Measurements from ENCODE around the gene ANTXRL. TPM values are rescaled to one million over a fixed set of nuclear protein-coding genes. Genes with fewer than 3 reads are reported as not detected.
"Not testable (repeated sequence)": the region's sequence is repeated elsewhere in the genome, so short reads cannot be mapped to it uniquely, and the experiment has no call there.

Gene ANTXRL
- total and polyA plus RNA-seq, 2 experiments from 2014 or later, result not detected

GRCh38 chr10:46268076-46268881 lies 18.5 kb upstream of the ANTXRL start:
- H3K9me3 Mint-ChIP-seq, result no peaks in the 10 kb centered on the region; the same call in 1 of the 3 replicates

GRCh38 chr10:46269554-46270053 lies 17.2 kb upstream of the ANTXRL start:
- not testable (repeated sequence) for H3K36me3 Mint-ChIP-seq (ENCODE audit: low read depth); H3F3A ChIP-seq (replicated peaks; ENCODE audit: low read depth); H3K4me1 Mint-ChIP-seq; H3K4me1 ChIP-seq (ENCODE audit: insufficient read depth); H3K4me2 ChIP-seq; H3K4me3 ChIP-seq; H3K27ac Mint-ChIP-seq; H3K9me2 ChIP-seq (ENCODE audit: insufficient read depth); H3K79me2 ChIP-seq (replicated peaks; ENCODE audit: insufficient read depth); H3K4me3 Mint-ChIP-seq; H3K27me3 ChIP-seq (ENCODE audit: insufficient read depth); DNase-seq (ENCODE audit: low spot score); H3K9me3 Mint-ChIP-seq; H4K20me1 ChIP-seq (replicated peaks; ENCODE audit: insufficient read depth); H3K36me3 ChIP-seq (ENCODE audit: insufficient read depth); ATAC-seq; H3K27me3 Mint-ChIP-seq (ENCODE audit: insufficient read depth, low read depth, poor library complexity); H2AFZ ChIP-seq; H3K27ac ChIP-seq (ENCODE audit: low read depth)

More at GRCh38 chr10:46268076-46268881, 18.5 kb upstream of the ANTXRL start:
- no peak overlapping the region for H3K27ac ChIP-seq (ENCODE audit: low read depth)
- H3K9me2 ChIP-seq (ENCODE audit: insufficient read depth), result no peaks in the 10 kb centered on the region
- ATAC-seq, result no peak
- Mint-ChIP-seq H3K4me1 (peaks cover 3% of the 10 kb centered on the region; the same call in 1 of the 3 replicates), H3K27me3 (ENCODE audit: insufficient read depth, low read depth, poor library complexity) (peaks cover 5% of the 10 kb centered on the region), H3K27ac (no peak overlapping the region), H3K4me3 (no peak overlapping the region), H3K36me3 (ENCODE audit: low read depth) (no peaks in the 10 kb centered on the region; the same call in 2 of the 3 replicates)
- no peaks in the 10 kb centered on the region for H3F3A ChIP-seq (replicated peaks; ENCODE audit: low read depth)
- DNase-seq (ENCODE audit: low spot score), result no peak
- H3K79me2 ChIP-seq (replicated peaks; ENCODE audit: insufficient read depth), result no peaks in the 10 kb centered on the region
- no peak overlapping the region for H3K4me2 ChIP-seq
- no peak overlapping the region for H3K4me3 ChIP-seq
- H3K36me3 ChIP-seq (ENCODE audit: insufficient read depth), result no peaks in the 10 kb centered on the region
- no peaks in the 10 kb centered on the region for H3K4me1 ChIP-seq (ENCODE audit: insufficient read depth)
- H4K20me1 ChIP-seq (replicated peaks; ENCODE audit: insufficient read depth), result no peaks in the 10 kb centered on the region
- TF ChIP-seq EZH2phosphoT487 (IDR thresholded peaks at IDR 0.05; ENCODE audit: unreplicated experiment), result no peak
- no peak for TF ChIP-seq POLR2AphosphoS5 (IDR thresholded peaks at IDR 0.05; ENCODE audit: low read depth)
- no peak for TF ChIP-seq ETS1 (IDR thresholded peaks at IDR 0.05)
- TF ChIP-seq ZNF114 (CRISPR knock-in tag; IDR thresholded peaks at IDR 0.05), result no peak
- no peak for TF ChIP-seq EZH2 (IDR thresholded peaks at IDR 0.05; ENCODE audit: low read depth, unreplicated experiment)
- TF ChIP-seq NANOG (IDR thresholded peaks at IDR 0.05; ENCODE audit: borderline replicate concordance), result no peak
- no peaks in the 10 kb centered on the region for H3K27me3 ChIP-seq (ENCODE audit: insufficient read depth)
- no peak overlapping the region for H2AFZ ChIP-seq

- no peaks in the 10 kb centered on the region; the same call in 1 of the 3 replicates for H3K9me3 Mint-ChIP-seq
- no peaks in the 10 kb centered on the region for H3K9me2 ChIP-seq (ENCODE audit: insufficient read depth)
- no peaks in the 10 kb centered on the region for H3F3A ChIP-seq (replicated peaks; ENCODE audit: low read depth)
- peaks cover 3% of the 10 kb centered on the region for H3K27me3 Mint-ChIP-seq (ENCODE audit: insufficient read depth, low read depth, poor library complexity)
- ATAC-seq (no peak), DNase-seq (ENCODE audit: low spot score) (no peak)
- H3K79me2 ChIP-seq (replicated peaks; ENCODE audit: insufficient read depth), result no peaks in the 10 kb centered on the region
- no peak overlapping the region for H3K27ac ChIP-seq (ENCODE audit: low read depth)
- no peak overlapping the region for H3K27ac Mint-ChIP-seq
- no peak overlapping the region for H3K4me3 Mint-ChIP-seq
- H4K20me1 ChIP-seq (replicated peaks; ENCODE audit: insufficient read depth), result no peaks in the 10 kb centered on the region
- no peak overlapping the region for H2AFZ ChIP-seq
- no peak overlapping the region for H3K4me3 ChIP-seq
- H3K4me1 Mint-ChIP-seq, result peaks cover 9% of the 10 kb centered on the region
- no peaks in the 10 kb centered on the region for H3K27me3 ChIP-seq (ENCODE audit: insufficient read depth)
- H3K36me3 Mint-ChIP-seq (ENCODE audit: low read depth), result no peaks in the 10 kb centered on the region; the same call in 2 of the 3 replicates
- H3K4me2 ChIP-seq, result no peak overlapping the region
- H3K4me1 ChIP-seq (ENCODE audit: insufficient read depth), result no peaks in the 10 kb centered on the region
- no peaks in the 10 kb centered on the region for H3K36me3 ChIP-seq (ENCODE audit: insufficient read depth)
- no peak for TF ChIP-seq EZH2 (IDR thresholded peaks at IDR 0.05; ENCODE audit: low read depth, unreplicated experiment)
- TF ChIP-seq ZNF462 (CRISPR knock-in tag; IDR thresholded peaks at IDR 0.05), result no peak
- no peak for TF ChIP-seq POLR2AphosphoS5 (IDR thresholded peaks at IDR 0.05; ENCODE audit: low read depth)
Observed at GRCh38 chr10:46270086-46270811, 16.5 kb upstream of the ANTXRL start.

Measured in GM23338 (cell line).